PC-9 (cell line): ENCODE data around the gene MAGEC1. TPM values are rescaled to one million over a fixed set of nuclear protein-coding genes. Genes with fewer than 3 reads are reported as not detected.

Experiments
- BruUV-seq: library from RNA; stranded (reverse); fragments of 400-500 nt; replicated peaks from 2 replicates; lab custom pipeline; 2021; lab: Mats Ljungman, UMichigan
- CTCF ChIA-PET: fragments of 300-600 bp; sonication (Branson Sonifier 250); formaldehyde crosslinking; loops from one replicate; lab custom pipeline; 2022; ENCODE audit warnings: antibody characterized with exemption; lab: Charles Lee
- POLR2A ChIA-PET: fragments of 300-600 bp; sonication (Branson Sonifier 250); formaldehyde crosslinking; loops from one replicate; lab custom pipeline; 2022; ENCODE audit warnings: antibody characterized with exemption; ENCODE audit not compliant: unreplicated experiment; lab: Charles Lee
- DNase-seq, 2 experiments: peaks; one replicate each; pipeline versions ENCODE4 v3.0.0 to v3.0.0-alpha.2; 2015 to 2022; ENCODE audit warnings: mixed read lengths in 1 of 2
- H2AFZ ChIP-seq: fragments of 200-600 bp; sonication (generic); 2 replicates; pipeline ENCODE4 v1.8.1; 2017; ENCODE audit warnings: antibody characterized with exemption
- H3F3A ChIP-seq: fragments of 200-600 bp; sonication (generic); 2 replicates; pipeline ENCODE4 v1.8.1; 2017; ENCODE audit warnings: antibody characterized with exemption, mild to moderate bottlenecking, low read depth; ENCODE audit not compliant: insufficient read depth
- H3K27ac ChIP-seq: fragments of 200-600 bp; sonication (generic); 2 replicates; pipeline ENCODE4 v1.6.1; 2016; ENCODE audit warnings: mixed run types
- H3K27me3 ChIP-seq: fragments of 200-600 bp; sonication (generic); 2 replicates; pipeline ENCODE4 v1.6.1; 2016; ENCODE audit warnings: low read depth, mixed run types; ENCODE audit not compliant: insufficient read depth
- H3K36me3 ChIP-seq: fragments of 200-600 bp; sonication (generic); 2 replicates; pipeline ENCODE4 v1.6.1; 2016; ENCODE audit warnings: low read depth, mixed run types
- H3K4me1 ChIP-seq: fragments of 200-600 bp; sonication (generic); replicated peaks from 2 replicates; pipeline ENCODE4 v1.6.1; 2016; ENCODE audit warnings: mixed run types; ENCODE audit not compliant: insufficient read depth
- H3K4me2 ChIP-seq: fragments of 200-600 bp; sonication (generic); 2 replicates; pipeline ENCODE4 v1.6.1; 2017; ENCODE audit warnings: mixed run types
- H3K4me3 ChIP-seq: fragments of 200-600 bp; sonication (generic); 2 replicates; pipeline ENCODE4 v1.6.1; 2016; ENCODE audit warnings: mixed run types
- H3K79me2 ChIP-seq: fragments of 200-600 bp; sonication (generic); 2 replicates; pipeline ENCODE4 v1.6.1; 2017; ENCODE audit warnings: low read depth, mixed run types
- H3K9me2 ChIP-seq: fragments of 200-600 bp; sonication (generic); 2 replicates; pipeline ENCODE4 v1.8.1; 2017; ENCODE audit warnings: mild to moderate bottlenecking; ENCODE audit not compliant: insufficient read depth
- H3K9me3 ChIP-seq: fragments of 200-600 bp; sonication (generic); 2 replicates; pipeline ENCODE4 v1.8.1; 2016; ENCODE audit warnings: low read depth; ENCODE audit not compliant: insufficient read depth
- H4K20me1 ChIP-seq: fragments of 200-600 bp; sonication (generic); 2 replicates; pipeline ENCODE4 v1.8.1; 2017; ENCODE audit not compliant: insufficient read depth
- EZH2 ChIP-seq: fragments of 200-600 bp; sonication (generic); IDR thresholded peaks from 2 replicates; pipeline ENCODE4 v1.8.0; 2017; ENCODE audit warnings: antibody characterized with exemption, low read depth
- intact Hi-C: fragments of 100-400 bp; cut with micrococcal nuclease; formaldehyde crosslinking; loops from one replicate; pipeline ENCODE4 v1.10.0; 2022; ENCODE audit not compliant: unreplicated experiment
- total RNA-seq: library from RNA; stranded (reverse); gene quantifications from 2 replicates; pipeline ENCODE4 v1.2.3, GENCODE V29; 2021
- TF ChIP-seq, protein P1 (sequence below): fragments of 200-600 bp; sonication (generic); conservative IDR thresholded peaks from 2 replicates; pipeline ENCODE4 v1.6.1; 2017; ENCODE audit warnings: mixed run types, antibody characterized with exemption, mild to moderate bottlenecking, moderate library complexity

MAGEC1 gene
- total RNA-seq, 1 experiment from 2014 or later: 0.28 TPM

DNA sequence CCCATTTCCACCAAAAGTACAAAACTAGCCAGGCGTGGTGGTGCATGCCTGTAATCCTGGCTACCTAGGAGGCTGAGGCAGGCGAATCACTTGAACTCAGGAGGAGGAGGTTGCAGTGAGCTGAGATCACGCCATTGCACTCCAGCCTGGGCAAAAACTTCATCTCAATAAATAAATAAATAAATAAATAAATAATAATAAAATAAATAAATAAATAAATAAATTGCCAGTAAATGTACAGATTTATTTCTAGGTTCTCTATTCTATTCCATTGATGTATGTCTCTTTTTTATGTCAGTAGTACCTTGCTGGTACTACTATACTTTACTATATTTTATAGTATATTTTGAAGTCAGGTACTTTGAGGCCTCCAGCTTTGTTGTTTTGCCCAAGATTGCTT, 43.7 kb downstream of the MAGEC1 start:
- CTCF ChIA-PET: no interaction called here

DNA sequence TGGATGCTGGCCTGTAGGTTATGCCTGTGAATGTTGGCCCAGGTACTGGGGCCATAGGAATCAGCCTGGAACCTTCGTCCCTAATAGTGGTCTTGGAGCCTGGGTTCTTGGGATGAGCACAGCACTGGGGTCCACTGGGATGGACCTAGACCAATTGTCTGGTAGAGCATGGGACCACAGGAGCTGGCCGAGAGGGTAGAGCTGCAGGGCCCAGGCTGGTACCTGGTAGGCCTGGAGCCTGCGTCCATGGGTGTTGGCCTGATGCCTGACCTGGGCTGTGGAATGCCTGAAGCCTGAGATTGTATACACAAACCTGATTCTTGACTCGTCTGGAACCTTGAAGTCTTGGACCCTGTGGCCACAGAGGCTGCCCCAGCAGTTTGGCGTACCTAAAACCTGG, 48.9 kb downstream of the MAGEC1 start:
- Histone ChIP-seq H3K36me3 (no peaks in the 10 kb centered on the region), H3K27me3 (no peaks in the 10 kb centered on the region), H4K20me1 (no peaks in the 10 kb centered on the region), H3K4me2 (no peak overlapping the region), H3K27ac (no peak overlapping the region), H2AFZ (no peak overlapping the region), H3K79me2 (no peaks in the 10 kb centered on the region), H3K4me1 (no peaks in the 10 kb centered on the region), H3K4me3 (no peak overlapping the region), H3K9me2 (no peaks in the 10 kb centered on the region), H3F3A (no peaks in the 10 kb centered on the region), H3K9me3 (no peaks in the 10 kb centered on the region)
- DNase-seq: no peak
- intact Hi-C loops: no loop called here
- TF ChIP-seq, protein P1, sequence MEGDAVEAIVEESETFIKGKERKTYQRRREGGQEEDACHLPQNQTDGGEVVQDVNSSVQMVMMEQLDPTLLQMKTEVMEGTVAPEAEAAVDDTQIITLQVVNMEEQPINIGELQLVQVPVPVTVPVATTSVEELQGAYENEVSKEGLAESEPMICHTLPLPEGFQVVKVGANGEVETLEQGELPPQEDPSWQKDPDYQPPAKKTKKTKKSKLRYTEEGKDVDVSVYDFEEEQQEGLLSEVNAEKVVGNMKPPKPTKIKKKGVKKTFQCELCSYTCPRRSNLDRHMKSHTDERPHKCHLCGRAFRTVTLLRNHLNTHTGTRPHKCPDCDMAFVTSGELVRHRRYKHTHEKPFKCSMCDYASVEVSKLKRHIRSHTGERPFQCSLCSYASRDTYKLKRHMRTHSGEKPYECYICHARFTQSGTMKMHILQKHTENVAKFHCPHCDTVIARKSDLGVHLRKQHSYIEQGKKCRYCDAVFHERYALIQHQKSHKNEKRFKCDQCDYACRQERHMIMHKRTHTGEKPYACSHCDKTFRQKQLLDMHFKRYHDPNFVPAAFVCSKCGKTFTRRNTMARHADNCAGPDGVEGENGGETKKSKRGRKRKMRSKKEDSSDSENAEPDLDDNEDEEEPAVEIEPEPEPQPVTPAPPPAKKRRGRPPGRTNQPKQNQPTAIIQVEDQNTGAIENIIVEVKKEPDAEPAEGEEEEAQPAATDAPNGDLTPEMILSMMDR: no peak
- no peak for TF ChIP-seq EZH2
- POLR2A ChIA-PET: no interaction called here
- CTCF ChIA-PET: no interaction called here
- BruUV-seq: no TSS peak

More for the DNA sequence above, 43.7 kb downstream of the MAGEC1 start:
- POLR2A ChIA-PET: no interaction called here
- Histone ChIP-seq H4K20me1 (no peaks in the 10 kb centered on the region), H3K9me2 (no peaks in the 10 kb centered on the region), H3K36me3 (no peaks in the 10 kb centered on the region), H3K9me3 (no peaks in the 10 kb centered on the region; the same call in 1 of the 2 replicates), H3K79me2 (no peaks in the 10 kb centered on the region), H3K27ac (no peak overlapping the region), H3K4me1 (peaks cover 11% of the 10 kb centered on the region; the same call in 1 of the 2 replicates), H3K4me2 (no peak overlapping the region), H3K4me3 (no peak overlapping the region), H3F3A (0 out of 2 replicates have a peak, but pooled peaks cover 9% of the 10 kb centered on the region), H2AFZ (no peak overlapping the region), H3K27me3 (no peaks in the 10 kb centered on the region)
- no peak for DNase-seq
- BruUV-seq: no TSS peak
- intact Hi-C loops: loop anchor here (10.0 kb wide), 1 partner anchor 137 kb away; no protein-coding TSS in a partner anchor
- TF ChIP-seq, protein P1: no peak
- TF ChIP-seq EZH2: no peak

DNA sequence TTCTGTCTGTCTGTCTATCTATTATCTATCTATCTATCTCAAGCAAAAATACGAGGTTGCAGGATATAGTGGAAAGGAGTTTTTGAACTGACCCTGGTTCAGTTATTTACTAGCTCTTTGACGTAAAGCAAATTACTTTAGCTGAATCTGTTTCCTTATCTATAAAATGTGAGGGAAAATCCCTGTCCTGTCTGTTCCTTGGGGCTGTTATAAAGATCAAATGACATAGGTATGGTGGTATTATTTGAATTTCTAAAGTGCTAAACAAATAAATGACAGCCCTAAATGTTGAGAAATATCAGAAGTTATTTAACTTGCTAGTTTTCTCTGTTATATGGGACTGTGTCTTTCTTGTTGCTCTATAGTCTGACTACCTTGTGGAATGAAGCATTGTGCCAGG, 55.0 kb downstream of the MAGEC1 start:
- intact Hi-C loops: no loop called here
- Histone ChIP-seq H4K20me1 (no peaks in the 10 kb centered on the region), H3K9me3 (no peaks in the 10 kb centered on the region), H3K4me1 (no peaks in the 10 kb centered on the region), H3K9me2 (no peaks in the 10 kb centered on the region), H2AFZ (no peak overlapping the region), H3K4me2 (no peak overlapping the region), H3K27ac (no peak overlapping the region), H3K27me3 (no peaks in the 10 kb centered on the region), H3K36me3 (no peaks in the 10 kb centered on the region), H3K4me3 (no peak overlapping the region), H3F3A (no peaks in the 10 kb centered on the region), H3K79me2 (no peaks in the 10 kb centered on the region)
- ChIA-PET POLR2A (no interaction called here), CTCF (interaction anchor here (0.6 kb wide), 1 partner anchor 747 kb away, joined by 4 read pairs; no protein-coding TSS in a partner anchor)
- BruUV-seq: no TSS peak
- peak in 1 of 2 experiments; percentile 61 for DNase-seq
- TF ChIP-seq, protein P1: no peak
- no peak for TF ChIP-seq EZH2

Other genes with a start within 250 kb of the MAGEC1 start
- 0.78 and 1.3 TPM in 2 replicates for gene SPANXD, start 205.2 kb upstream of the MAGEC1 start, total RNA-seq
- not detected in 2 replicates for gene MAGEC3, start 65.6 kb upstream of the MAGEC1 start, total RNA-seq